Pons (tissue), 1 donor: ENCODE measurements around the gene KDM8.
A peak's percentile ranks its signal among the peaks of the same experiment; 100 is the strongest.
"Not testable (repeated sequence)": the region's sequence is repeated elsewhere in the genome, so short reads cannot be mapped to it uniquely, and the experiment has no call there.

Experiments
- DNase-seq: peaks from one replicate; pipeline ENCODE4 v3.0.0-alpha.2; 2016; ENCODE audit warnings: low spot score

Gene KDM8

DNA sequence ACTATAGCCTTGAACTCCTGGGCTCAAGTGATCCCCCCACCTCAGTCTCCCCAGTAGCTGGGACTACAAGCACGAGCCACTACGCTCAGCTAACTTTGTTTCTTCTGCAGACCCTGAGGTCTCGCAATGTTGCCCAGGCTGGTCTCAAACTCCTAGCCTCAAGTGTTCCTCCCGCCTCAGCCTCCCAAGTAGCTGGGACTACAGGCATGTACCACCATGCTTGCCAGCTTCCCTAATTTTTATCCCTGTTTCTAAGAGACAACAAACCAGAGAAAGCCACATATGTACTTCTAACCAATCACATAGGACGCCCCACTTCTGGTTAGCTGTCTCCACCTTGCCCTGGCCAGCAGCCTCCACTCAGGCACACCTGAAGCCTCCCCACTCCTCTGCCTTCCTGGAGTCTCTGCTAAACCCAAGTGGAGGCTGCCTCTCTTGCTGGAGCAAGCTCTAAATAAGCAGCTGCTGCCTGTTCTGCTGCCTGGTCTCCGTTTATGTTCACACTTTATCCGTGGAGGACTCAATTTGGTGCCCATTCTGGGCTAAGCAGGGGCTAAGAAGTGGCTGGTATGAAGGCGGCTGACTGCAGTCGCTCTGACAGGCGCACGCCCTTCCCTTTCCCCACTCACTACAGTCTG lies 40.5 kb downstream of the KDM8 start:
- DNase-seq: no peak

DNA sequence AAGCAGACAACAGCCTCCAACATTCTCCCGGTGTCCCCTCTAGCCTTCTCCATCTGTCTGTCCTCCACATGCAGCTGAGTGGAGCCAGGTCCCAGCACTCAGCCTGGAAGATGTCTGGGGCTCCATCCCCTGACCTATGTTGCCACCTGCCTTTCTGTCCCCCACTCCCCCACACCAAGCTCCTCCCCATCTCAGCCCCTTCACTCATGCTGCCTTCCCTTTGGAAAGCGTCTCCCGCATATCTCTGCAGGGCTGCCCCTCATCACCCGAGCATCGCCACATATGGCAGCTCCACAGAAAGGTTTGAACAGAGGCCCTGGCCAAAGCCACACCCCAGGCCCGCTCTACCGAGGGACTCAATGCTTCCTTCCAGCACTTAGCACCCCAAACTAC lies 41.0 kb downstream of the KDM8 start:
- no peak for DNase-seq

DNA sequence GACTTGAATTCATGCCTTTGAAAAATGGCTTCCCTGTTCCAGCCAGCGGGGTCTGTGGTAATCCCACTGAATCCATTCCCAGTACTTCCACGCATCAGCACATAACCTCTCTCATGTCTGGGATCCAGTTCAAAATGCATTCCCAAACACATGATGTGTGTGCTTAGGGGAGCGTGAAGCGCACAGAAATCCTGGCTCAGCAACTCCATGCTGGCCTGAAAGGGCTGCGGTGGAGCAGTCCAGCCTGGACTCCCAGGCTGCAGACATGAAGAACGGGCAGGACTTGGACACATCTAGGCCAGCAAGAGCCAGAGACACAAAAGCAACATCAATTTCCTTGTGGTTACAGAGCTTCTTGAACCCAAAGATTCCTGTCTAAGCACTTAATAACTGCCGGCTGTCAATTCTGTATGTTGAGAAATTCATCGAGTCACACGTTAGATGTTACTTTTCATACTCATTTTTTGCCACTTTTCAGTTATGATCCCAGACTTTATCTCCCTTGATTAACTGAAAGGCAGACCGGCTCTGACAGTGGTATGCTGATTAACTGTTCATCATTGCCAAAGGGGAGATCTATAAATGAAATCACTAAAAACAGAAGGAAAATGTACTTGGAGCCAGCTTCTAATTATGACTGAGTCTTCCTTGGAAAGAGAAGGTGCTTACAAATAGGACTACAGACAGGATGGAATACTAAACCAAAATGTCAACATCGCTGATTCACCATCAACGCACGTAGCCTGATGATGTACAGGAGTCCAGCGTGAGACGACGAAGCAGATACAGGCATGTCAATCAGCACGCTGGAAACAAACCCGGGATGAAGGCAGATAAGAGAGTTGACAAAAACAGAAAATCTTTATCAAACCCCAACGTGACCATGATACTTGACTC lies 42.2 kb downstream of the KDM8 start:
- no peak for DNase-seq

DNA sequence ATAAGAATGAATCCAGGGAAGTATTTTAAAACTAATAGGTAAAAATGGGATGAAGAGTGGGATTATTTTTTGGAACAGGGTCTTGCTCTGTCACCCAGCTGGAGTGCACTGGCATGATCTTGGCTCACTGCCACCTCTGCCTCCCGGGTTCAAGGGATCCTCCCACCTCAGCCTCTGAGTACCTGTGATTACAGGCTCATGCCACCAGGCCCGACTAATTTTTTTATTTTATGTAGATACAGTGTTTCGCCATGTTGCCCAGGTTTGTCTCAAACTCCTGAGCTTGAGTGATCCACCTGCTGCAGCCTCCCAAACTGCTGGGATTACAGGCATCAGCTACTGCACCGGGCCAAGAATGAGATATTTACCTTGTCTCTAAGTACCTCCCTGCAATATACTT lies 43.1 kb downstream of the KDM8 start:
- DNase-seq: no peak

DNA sequence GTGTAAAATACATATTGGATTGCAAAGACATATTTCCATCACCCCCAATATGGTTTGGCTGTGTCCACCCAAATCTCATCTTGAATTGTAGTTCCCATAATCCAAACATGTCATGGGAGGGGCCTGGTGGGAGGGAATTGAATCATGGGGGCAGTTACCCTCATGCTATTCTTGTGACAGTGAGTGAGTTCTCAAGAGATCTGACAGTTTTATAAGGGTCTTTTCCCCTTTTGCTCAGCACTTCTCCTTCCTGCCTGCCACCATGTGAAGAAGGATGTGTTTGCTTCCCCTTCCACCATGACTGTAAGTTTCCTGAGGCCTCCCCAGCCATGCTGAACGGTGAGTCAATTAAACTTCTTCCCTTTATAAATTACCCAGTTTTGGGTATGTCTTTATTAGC lies 43.8 kb downstream of the KDM8 start:
- not testable (repeated sequence) for DNase-seq

DNA sequence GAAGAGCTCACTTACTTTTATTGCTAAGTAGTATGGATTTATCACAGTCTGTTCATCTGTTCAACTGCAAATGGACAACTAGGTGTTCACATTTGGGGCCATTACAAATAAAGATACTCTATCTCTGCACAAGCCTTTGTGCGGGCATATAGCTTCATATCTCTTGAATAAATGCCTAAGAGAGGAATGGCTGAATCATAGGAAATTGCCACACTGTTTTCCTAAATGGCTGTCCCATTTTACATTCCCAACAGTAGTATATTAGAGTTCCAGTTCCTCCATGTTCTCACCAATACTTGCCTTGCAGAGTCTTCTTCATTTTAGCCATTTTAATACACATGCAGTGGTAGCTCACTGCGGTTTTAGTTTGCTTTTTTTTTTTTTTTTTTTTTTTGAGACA lies 44.7 kb downstream of the KDM8 start:
- no peak for DNase-seq

DNA sequence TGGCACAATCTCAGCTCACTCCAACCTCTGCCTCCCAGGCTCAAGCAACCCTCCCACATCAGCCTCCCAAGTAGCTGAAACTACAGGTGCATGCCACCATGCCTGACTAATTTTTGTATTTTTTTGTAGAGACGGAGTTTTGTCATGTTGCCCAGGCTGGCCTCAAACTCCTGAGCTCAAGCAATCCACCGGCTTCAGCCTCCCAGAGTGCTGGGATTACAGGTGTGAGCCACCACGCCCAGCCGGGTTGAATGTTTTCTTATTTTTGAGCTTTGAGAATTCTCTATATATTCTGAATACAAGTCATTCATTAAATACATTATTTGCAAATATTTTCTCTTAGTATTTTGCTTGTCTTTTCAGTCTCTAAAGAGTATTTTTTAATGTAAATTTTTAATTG lies 45.6 kb downstream of the KDM8 start:
- not testable (repeated sequence) for DNase-seq

DNA sequence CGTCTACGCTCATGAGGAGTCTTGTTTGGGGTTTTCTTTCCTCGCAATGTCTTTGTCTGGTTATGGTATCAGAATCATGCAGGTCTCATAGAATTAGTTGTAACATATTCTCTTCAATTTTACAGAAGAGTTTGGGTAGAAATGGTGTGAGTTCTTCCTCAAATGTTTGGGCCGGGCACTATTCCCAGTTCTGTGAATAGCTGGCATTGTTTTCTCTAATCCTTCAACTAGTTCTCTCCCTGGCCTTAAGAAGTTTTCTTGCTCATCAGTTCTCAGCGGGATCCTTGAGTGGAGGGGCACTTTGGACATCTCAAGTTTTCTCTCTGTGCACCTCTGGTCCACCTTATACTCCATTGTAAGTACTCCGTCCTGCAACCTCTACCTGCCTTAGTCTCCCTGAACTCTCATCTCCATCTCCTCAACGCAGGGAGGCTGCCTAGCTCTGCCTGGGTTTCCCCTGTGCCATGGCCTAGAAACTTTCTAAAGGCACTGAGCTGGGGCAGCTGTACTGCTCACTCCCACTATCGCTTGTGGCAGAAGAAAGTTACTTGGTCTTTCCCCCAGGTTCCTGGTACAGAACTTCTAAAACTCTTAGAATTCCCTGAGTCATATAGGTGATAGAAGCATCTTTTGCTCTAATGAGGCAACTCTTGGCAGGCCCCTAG lies 48.3 kb downstream of the KDM8 start:
- no peak for DNase-seq

DNA sequence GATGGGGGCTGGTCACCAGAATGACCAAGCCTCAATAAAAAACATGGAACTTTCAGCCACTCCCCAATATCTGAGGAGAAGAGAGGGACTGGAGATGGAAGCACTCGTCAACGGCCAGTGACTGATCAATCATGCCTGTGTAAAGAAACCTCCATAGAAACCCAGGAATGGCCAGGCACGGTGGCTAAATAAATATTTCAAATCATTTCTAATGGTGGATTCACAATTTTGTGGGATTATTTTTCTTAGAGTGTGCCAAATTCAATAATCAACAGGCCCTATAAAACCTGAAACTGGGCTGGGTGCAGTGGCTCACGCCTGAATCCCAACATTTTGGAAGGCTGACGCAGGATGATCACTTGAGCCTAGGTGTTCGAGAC lies 48.9 kb downstream of the KDM8 start:
- DNase-seq: no peak

DNA sequence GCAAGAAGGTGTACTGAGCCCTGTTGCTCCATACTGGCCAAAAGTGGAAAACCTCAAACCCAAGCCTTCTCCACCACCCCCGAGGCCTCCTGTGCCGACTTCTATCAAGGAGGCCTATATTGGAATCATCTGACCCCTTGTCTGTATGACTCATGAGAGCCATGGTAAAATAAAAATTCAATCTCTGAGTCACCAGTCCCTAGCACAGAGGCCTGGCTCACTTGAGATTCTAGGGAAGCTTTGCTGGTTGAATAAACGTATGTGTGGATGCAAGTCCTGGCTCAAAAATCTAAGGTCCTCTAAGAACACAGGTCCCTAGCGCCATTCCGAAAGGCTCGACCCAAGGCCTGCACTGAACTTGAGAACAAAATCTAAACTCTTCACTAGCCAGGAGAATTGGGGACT lies 50.2 kb downstream of the KDM8 start:
- DNase-seq: no peak

DNA sequence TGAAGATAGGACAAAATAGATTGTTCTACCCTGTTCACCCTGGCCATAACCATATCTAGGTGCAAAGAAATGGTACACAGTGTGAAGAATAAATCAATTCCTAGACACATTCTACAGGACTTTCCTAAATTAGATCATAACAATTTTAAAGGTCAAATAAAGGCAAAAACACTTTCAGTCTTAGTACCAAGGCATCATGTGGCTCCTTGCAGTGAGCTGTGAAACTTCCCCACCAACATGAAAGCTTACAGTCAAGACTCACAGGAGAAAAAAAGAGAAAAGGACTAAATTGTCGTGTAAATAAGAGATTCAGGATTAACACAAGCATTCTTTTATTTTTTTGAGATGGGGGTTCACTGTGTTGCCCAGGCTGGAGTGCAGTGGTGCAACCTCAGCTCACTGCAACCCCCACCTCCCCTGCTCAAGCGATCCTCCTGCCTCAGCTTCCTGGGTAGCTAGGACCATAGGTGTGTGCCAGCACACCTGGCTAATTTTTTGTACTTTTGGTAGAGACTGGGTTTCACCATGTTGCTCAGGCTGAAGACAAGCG lies 51.0 kb downstream of the KDM8 start:
- no peak for DNase-seq

DNA sequence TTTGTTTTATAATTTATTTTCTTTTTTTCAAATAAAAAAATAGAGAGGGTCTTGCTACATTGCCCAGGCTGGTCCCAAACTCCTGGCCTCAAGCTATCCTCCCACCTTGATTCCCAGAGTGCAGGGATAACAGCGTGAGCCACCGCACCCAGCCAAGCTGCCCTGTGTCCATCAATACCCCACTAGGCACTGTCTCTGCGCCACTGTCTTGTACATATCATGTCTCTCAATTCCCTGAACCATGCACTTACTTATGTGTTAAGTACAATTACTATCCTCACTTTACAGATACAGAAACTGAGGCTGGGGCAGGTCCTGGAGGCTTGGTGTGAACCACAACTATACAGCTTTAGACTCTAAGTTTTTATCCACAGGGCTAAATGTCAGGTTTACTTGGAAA lies 53.5 kb downstream of the KDM8 start:
- DNase-seq: no peak

DNA sequence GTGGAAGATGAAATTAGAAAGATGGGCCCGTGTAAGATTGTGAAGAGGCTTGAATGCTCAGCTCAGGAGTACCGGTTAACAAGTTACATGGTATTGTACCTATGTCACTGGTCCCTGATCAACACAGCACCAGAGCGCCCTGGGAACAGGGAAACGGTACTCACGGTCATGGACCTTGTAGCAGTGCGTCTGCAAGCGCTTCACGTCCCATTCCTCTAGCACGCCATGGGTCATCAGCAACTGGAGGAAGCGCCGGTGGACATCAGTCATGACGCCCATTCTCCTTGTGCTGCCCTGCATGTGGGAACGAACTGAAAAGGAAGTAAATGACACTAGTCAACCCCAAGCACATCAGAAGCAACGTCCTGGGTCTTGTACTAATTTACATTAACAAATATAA lies 53.9 kb downstream of the KDM8 start:
- no peak for DNase-seq

DNA sequence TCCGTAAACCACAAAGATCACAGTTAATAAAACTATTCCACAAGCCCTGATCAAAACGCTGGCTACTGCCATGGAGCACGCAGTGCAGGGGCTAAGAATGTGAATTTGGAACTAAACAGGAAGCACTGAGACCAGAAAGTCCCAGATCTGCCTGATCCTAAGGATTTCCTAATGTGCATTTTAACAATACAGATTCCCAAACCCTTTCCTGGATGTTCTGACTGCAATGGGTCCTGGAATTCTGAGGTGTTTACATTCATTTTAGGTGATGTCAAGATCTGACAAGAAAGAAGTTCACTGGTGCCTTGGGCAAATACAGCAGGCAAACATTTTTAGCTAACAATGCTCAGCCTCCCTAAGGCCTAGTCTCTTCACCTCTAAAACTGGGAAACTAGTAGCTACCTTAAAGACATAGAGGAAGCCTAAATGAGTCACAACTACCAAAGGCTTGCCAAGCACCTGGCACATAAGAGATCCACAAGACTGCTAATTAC lies 55.0 kb downstream of the KDM8 start:
- no peak for DNase-seq

DNA sequence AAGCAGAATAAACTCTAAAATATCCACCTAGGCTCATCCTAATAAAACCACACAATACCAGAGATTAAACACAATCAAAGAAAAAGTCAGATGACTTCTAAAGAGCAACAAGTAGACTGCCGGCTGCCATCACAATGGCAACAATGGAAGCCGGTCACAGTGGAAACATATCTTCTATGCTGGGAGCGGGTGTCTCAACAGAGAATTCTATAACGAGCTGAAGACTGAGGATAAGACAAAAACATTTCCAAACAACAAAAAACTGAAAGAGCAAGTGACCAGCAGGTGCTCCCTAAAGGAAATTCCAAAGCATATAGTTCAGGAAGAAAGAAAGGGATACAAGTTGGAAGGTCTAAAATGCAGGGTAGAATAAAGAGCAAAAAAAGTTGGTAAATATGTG lies 56.4 kb downstream of the KDM8 start:
- no peak for DNase-seq

DNA sequence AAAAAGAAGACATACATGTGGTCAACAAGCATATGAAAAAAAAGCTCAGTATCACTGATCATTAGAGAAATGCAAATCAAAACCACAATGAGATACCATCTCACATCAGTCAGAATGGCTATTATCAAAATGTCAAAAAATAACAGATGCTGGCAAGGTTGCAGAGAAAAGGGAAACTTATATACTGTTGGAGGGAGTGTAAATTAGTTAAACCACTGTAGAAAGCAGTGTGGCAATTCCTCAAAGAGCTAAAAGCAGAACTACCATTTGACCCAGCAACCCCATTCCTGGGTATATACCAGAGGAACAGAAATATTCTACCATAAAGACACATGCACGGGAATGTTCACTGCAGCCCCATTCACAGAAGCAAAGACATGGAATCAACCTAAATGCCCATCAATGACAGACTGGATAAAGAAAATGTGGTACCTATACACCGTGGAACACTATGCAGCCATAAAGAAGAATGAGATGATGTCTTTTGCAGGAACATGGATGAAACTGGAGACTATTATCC lies 59.6 kb downstream of the KDM8 start:
- not testable (repeated sequence) for DNase-seq

DNA sequence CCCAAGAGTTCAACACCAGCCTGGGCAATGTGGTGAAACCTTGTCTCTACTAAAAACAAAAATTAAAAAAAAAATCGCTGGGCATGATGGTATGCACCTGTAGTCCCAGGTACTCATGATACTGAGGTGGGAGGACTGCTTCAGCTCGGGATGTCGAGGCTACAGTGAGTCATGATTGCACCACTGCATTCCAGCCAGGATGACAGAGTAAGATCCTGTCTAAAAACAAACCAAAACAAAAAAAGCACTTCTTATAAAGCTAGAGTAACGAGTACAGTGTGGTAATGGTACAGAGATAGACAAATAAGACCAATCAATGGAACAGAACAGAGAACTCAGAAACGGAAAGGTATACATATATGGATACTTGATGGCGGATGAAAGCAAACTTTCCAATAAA lies 60.8 kb downstream of the KDM8 start:
- DNase-seq: no peak

DNA sequence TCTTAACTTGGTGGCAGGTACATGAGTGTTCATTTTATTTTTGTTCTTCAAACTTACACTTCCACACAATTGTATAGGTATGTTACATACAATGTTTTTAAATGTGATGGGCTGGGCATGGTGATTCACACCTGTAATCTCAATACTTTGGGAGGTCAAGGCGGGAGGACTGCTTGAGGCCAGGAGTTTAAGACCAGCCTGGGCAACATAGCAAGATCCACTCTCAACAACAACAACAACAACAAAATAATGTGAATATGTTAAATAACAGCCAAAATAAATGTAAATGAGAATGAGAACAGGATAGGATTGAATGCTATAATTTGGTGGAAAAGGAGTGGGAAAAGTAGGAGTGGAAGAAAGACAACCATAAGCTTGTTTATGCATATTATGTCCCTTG lies 62.7 kb downstream of the KDM8 start:
- no peak for DNase-seq

DNA sequence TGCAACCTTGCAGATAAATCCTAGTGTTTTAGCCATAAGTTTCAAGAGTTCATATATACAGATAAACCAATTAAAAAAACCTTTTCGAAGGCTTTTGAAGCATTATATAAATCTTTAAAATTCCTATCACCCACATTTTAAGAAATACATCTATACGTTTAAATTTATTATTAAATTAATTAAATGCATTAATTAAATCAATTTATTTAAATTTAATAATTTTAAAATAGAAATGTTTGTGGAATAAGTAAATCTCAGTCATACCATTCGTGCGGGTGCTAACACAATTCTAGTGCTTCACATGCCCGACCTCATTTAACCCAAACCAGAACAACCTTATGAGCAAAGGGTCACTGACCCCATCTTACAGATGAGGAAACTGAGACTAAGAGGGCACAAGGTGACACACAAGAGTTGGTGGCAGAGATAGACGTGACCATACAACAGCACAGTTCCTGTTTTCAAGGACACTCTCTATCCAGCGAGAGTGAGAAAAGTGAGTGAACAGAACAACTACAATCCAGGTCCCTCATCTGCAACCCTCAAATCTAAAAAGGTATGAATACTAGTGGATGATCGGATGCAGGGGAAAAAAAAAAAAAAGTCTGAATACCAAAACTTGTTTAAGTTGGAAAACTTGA lies 63.8 kb downstream of the KDM8 start:
- DNase-seq: no peak

DNA sequence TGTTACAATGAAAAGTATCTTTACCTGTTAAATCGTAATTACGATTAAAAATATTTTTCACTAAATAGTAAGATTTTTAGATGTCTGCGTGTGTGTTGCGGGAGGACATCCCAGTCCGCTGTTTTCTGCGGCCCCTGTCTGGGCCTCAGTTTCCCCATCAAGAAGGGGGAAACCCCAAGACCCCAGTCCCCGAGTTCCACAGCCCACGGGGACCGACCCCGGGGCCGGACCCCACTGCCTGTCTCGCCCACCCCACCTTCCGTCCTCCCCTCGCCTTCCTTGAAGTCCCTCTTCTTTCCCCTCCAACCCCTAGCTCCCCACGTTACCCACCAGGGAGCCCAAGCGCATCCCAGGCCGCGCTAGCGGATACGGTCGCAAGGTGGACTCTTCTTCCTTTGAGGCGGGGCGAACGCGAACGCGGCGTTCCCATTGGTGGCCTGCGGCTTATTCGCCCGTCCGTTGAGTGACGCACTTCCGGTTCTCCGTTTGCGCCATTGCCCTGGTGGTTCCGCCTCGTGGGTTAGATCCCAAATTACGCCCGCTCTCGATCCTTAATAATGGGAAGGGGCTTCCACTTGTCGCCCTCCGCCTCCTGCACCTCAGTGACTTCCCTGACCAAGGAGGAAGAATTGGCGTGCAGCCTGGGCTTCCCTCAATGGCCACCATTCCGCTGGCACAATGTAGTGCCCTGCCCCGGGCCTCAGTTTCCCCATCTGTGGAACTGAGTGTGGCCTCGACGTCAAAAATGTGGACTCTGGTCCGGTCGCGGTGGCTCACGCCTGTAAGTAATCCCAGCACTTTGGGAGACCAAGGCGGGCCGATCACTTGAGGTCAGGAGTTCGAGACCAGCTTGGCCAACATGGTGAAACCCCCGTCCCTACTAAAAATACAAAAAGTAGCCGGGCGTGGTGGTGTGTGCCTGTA lies 65.3 kb downstream of the KDM8 start, which contains the start of gene NSMCE1:
TSS of gene NSMCE1 (minus strand) at position 397 of the 924 bp plus-strand sequence. CDS start 11,202 bp downstream, outside the sequence.
- DNase-seq: peak; percentile 95
